Astrocyte (in vitro differentiated cells and primary cell): ENCODE results near the gene SCAMP1.

Source experiments
- CTCF ChIP-seq: IDR thresholded peaks from 2 replicates; pipeline ENCODE4 v1.5.1; 2011; ENCODE audit warnings: low read depth, mild to moderate bottlenecking, inconsistent platforms, low read length, moderate library complexity; ENCODE audit not compliant: insufficient read depth
- EZH2 ChIP-seq: IDR thresholded peaks from 2 replicates; pipeline ENCODE4 v1.6.1; 2012; ENCODE audit warnings: mild to moderate bottlenecking, low read length, inconsistent platforms; ENCODE audit not compliant: insufficient read depth

GRCh38 chr5:78345485-78345884 lies 14.9 kb upstream of the SCAMP1 start:
- TF ChIP-seq EZH2 (no peak), CTCF (no peak)
